ENCODE results near the gene FAM83G. TPM values are rescaled to one million over a fixed set of nuclear protein-coding genes. Genes with fewer than 3 reads are reported as not detected.
"Not testable (repeated sequence)": the region's sequence is repeated elsewhere in the genome, so short reads cannot be mapped to it uniquely, and the experiment has no call there.

Gene FAM83G
- 10 to 100 TPM; 24.4 to 24.8 TPM for total RNA-seq

- Histone ChIP-seq H3K27me3 (no peaks in the 10 kb centered on the region), H3K9ac (ENCODE audit: low read depth in 2 of 2, low read length in 2 of 2) (peak within 1 kb of the TSS; percentile 58 to 81), H3K9me3 (no peaks in the 10 kb centered on the region), H3K36me3 (no peaks in the 10 kb centered on the region), H3K4me1 (peaks cover 9% of the 10 kb centered on the region), H3K27ac (peak within 1 kb of the TSS; percentile 76), H3K4me3 (peak within 1 kb of the TSS; percentile 64)
- peak; percentile 93 for DNase-seq
- no peak for TF ChIP-seq CTCF (IDR thresholded peaks at IDR 0.05)
- intact Hi-C loops (cut with DNase I), result no loop called here
Measured at GRCh38 chr17:19004421-19005136, at the start of gene FAM83G. Gene FAM83G (minus strand): TSS chr17:19004764. CDS start chr17:19004041, 723 bp downstream.

GRCh38 chr17:19048826-19049225 is 44.3 kb upstream of the FAM83G start:
- DNase-seq; H3K4me1 ChIP-seq; H3K9me3 ChIP-seq; H3K27me3 ChIP-seq; intact Hi-C loops (cut with DNase I); H3K27ac ChIP-seq; H3K9ac ChIP-seq (ENCODE audit: low read depth in 2 of 2, low read length in 2 of 2); H3K36me3 ChIP-seq; H3K4me3 ChIP-seq: not testable (repeated sequence)

- H3K9ac ChIP-seq (ENCODE audit: low read depth in 2 of 2, low read length in 2 of 2); H3K4me3 ChIP-seq; H3K27me3 ChIP-seq; H3K9me3 ChIP-seq; intact Hi-C loops (cut with DNase I); H3K27ac ChIP-seq; H3K36me3 ChIP-seq; DNase-seq; H3K4me1 ChIP-seq: not testable (repeated sequence)
Measured at GRCh38 chr17:19047510-19047909, 42.9 kb upstream of the FAM83G start.

- H3K36me3 ChIP-seq; H3K4me1 ChIP-seq; H3K27me3 ChIP-seq; H3K9me3 ChIP-seq; intact Hi-C loops (cut with DNase I); H3K27ac ChIP-seq; DNase-seq; H3K9ac ChIP-seq (ENCODE audit: low read depth in 2 of 2, low read length in 2 of 2); H3K4me3 ChIP-seq: not testable (repeated sequence)
Measured at GRCh38 chr17:19046782-19047375, 42.3 kb upstream of the FAM83G start, which contains the start of gene GRAP. Gene GRAP (minus strand): TSS chr17:19046957. CDS start chr17:19046926, 31 bp downstream.

GRCh38 chr17:19044643-19045042 is 40.1 kb upstream of the FAM83G start:
- H3K4me3 ChIP-seq; H3K36me3 ChIP-seq; H3K4me1 ChIP-seq; H3K9me3 ChIP-seq; H3K9ac ChIP-seq (ENCODE audit: low read depth in 2 of 2, low read length in 2 of 2); H3K27me3 ChIP-seq; H3K27ac ChIP-seq; intact Hi-C loops (cut with DNase I); DNase-seq: not testable (repeated sequence)

GRCh38 chr17:19043032-19043431 is 38.5 kb upstream of the FAM83G start:
- DNase-seq; H3K36me3 ChIP-seq; H3K9me3 ChIP-seq; H3K4me1 ChIP-seq; intact Hi-C loops (cut with DNase I); H3K27me3 ChIP-seq; H3K9ac ChIP-seq (ENCODE audit: low read depth in 2 of 2, low read length in 2 of 2); H3K4me3 ChIP-seq; H3K27ac ChIP-seq: not testable (repeated sequence)

- H3K27me3 ChIP-seq; H3K9ac ChIP-seq (ENCODE audit: low read depth in 2 of 2, low read length in 2 of 2); intact Hi-C loops (cut with DNase I); H3K36me3 ChIP-seq; H3K4me1 ChIP-seq; DNase-seq; H3K4me3 ChIP-seq; H3K27ac ChIP-seq; H3K9me3 ChIP-seq: not testable (repeated sequence)
Measured at GRCh38 chr17:19042369-19042768, 37.8 kb upstream of the FAM83G start.

- H3K4me1 ChIP-seq; intact Hi-C loops (cut with DNase I); H3K9ac ChIP-seq (ENCODE audit: low read depth in 2 of 2, low read length in 2 of 2); H3K9me3 ChIP-seq; H3K4me3 ChIP-seq; H3K36me3 ChIP-seq; H3K27ac ChIP-seq; H3K27me3 ChIP-seq: not testable (repeated sequence)
- peak; percentile 6 for DNase-seq
Measured at GRCh38 chr17:19041871-19042270, 37.3 kb upstream of the FAM83G start.

- H3K27ac ChIP-seq; H3K27me3 ChIP-seq; H3K4me1 ChIP-seq; H3K9ac ChIP-seq (ENCODE audit: low read depth in 2 of 2, low read length in 2 of 2); H3K4me3 ChIP-seq; DNase-seq; H3K36me3 ChIP-seq; H3K9me3 ChIP-seq; intact Hi-C loops (cut with DNase I): not testable (repeated sequence)
Measured at GRCh38 chr17:19040350-19040749, 35.8 kb upstream of the FAM83G start.

GRCh38 chr17:19038730-19039129 is 34.2 kb upstream of the FAM83G start:
- intact Hi-C loops (cut with DNase I); H3K9ac ChIP-seq (ENCODE audit: low read depth in 2 of 2, low read length in 2 of 2); H3K4me1 ChIP-seq; H3K36me3 ChIP-seq; H3K9me3 ChIP-seq; H3K4me3 ChIP-seq; DNase-seq; H3K27ac ChIP-seq; H3K27me3 ChIP-seq: not testable (repeated sequence)

GRCh38 chr17:19038007-19038406 is 33.4 kb upstream of the FAM83G start:
- H3K4me1 ChIP-seq; H3K4me3 ChIP-seq; H3K27ac ChIP-seq; intact Hi-C loops (cut with DNase I); H3K27me3 ChIP-seq; H3K9ac ChIP-seq (ENCODE audit: low read depth in 2 of 2, low read length in 2 of 2); DNase-seq; H3K9me3 ChIP-seq; H3K36me3 ChIP-seq: not testable (repeated sequence)

GRCh38 chr17:19037547-19037946 is 33.0 kb upstream of the FAM83G start:
- H3K36me3 ChIP-seq; H3K27me3 ChIP-seq; H3K27ac ChIP-seq; H3K9ac ChIP-seq (ENCODE audit: low read depth in 2 of 2, low read length in 2 of 2); DNase-seq; intact Hi-C loops (cut with DNase I); H3K4me1 ChIP-seq; H3K4me3 ChIP-seq; H3K9me3 ChIP-seq: not testable (repeated sequence)

GRCh38 chr17:19036186-19036585 is 31.6 kb upstream of the FAM83G start:
- H3K27ac ChIP-seq; H3K4me1 ChIP-seq; H3K9ac ChIP-seq (ENCODE audit: low read depth in 2 of 2, low read length in 2 of 2); H3K27me3 ChIP-seq; intact Hi-C loops (cut with DNase I); H3K4me3 ChIP-seq; H3K9me3 ChIP-seq; H3K36me3 ChIP-seq; DNase-seq: not testable (repeated sequence)
